IPS DF 4.7 (cell line): ENCODE data around the gene COMMD6.

ENCODE experiments used
- DNase-seq: peaks from one replicate; pipeline ENCODE4 v3.0.0-alpha.2; 2013; ENCODE audit warnings: low spot score; ENCODE audit errors: extremely low read depth

Gene COMMD6

GRCh38 chr13:75530549-75530961 is 7.1 kb downstream of the COMMD6 start:
- DNase-seq = no peak

- no peak for DNase-seq
Measured at GRCh38 chr13:75521956-75522355, 15.7 kb downstream of the COMMD6 start.

GRCh38 chr13:75518439-75519088 is 19.1 kb downstream of the COMMD6 start:
- DNase-seq = no peak

- no peak for DNase-seq
Measured at GRCh38 chr13:75514080-75514995, 23.3 kb downstream of the COMMD6 start.

- no peak for DNase-seq
Measured at GRCh38 chr13:75513271-75513670, 24.4 kb downstream of the COMMD6 start.

- no peak for DNase-seq
Measured at GRCh38 chr13:75512253-75512652, 25.4 kb downstream of the COMMD6 start.

GRCh38 chr13:75511051-75511625 is 26.5 kb downstream of the COMMD6 start:
- no peak for DNase-seq

GRCh38 chr13:75508002-75508548 is 29.6 kb downstream of the COMMD6 start:
- no peak for DNase-seq

- no peak for DNase-seq
Measured at GRCh38 chr13:75507027-75508001, 30.3 kb downstream of the COMMD6 start.

GRCh38 chr13:75506018-75506417 is 31.6 kb downstream of the COMMD6 start:
- DNase-seq = no peak

GRCh38 chr13:75505327-75505726 is 32.3 kb downstream of the COMMD6 start:
- DNase-seq = no peak

GRCh38 chr13:75495938-75496337 is 41.7 kb downstream of the COMMD6 start:
- DNase-seq = no peak

GRCh38 chr13:75494491-75494890 is 43.1 kb downstream of the COMMD6 start:
- no peak for DNase-seq

- DNase-seq = no peak
Measured at GRCh38 chr13:75493156-75493555, 44.5 kb downstream of the COMMD6 start.

GRCh38 chr13:75492389-75492788 is 45.3 kb downstream of the COMMD6 start:
- no peak for DNase-seq

- DNase-seq = no peak
Measured at GRCh38 chr13:75491376-75491775, 46.3 kb downstream of the COMMD6 start.

- DNase-seq = no peak
Measured at GRCh38 chr13:75489502-75490263, 48.0 kb downstream of the COMMD6 start.

GRCh38 chr13:75486146-75487062 is 51.2 kb downstream of the COMMD6 start:
- DNase-seq = no peak
